LNCaP clone FGC (cell line): ENCODE results near the gene CMTR1.
A peak's percentile ranks its signal among the peaks of the same experiment; 100 is the strongest.

ENCODE experiments used
- DNase-seq: peaks from one replicate; pipeline ENCODE4 v3.0.0-alpha.2; 2011; ENCODE audit warnings: low read depth
- H3K4me3 ChIP-seq: 2 replicates; pipeline ENCODE4 v1.5.1; 2011; ENCODE audit warnings: mild to moderate bottlenecking, low read depth, low read length, control low read depth
- CTCF ChIP-seq: IDR thresholded peaks from 2 replicates; pipeline ENCODE4 v1.5.1; 2012; ENCODE audit warnings: mild to moderate bottlenecking; ENCODE audit not compliant: control insufficient read depth, insufficient read depth; ENCODE audit errors: extremely low read depth

Gene CMTR1

GRCh38 chr6:37417393-37417792 is 15.6 kb upstream of the CMTR1 start:
- TF ChIP-seq CTCF, result no peak
- no peak overlapping the region for H3K4me3 ChIP-seq
- DNase-seq, result no peak

GRCh38 chr6:37418722-37419121 is 14.3 kb upstream of the CMTR1 start:
- no peak for DNase-seq
- TF ChIP-seq CTCF, result no peak
- no peak overlapping the region for H3K4me3 ChIP-seq

- DNase-seq, result no peak
- H3K4me3 ChIP-seq, result no peak overlapping the region
- no peak for TF ChIP-seq CTCF
Measured at GRCh38 chr6:37426058-37426944, 6.7 kb upstream of the CMTR1 start.

GRCh38 chr6:37426945-37427510 is 6.0 kb upstream of the CMTR1 start:
- no peak for TF ChIP-seq CTCF
- no peak overlapping the region for H3K4me3 ChIP-seq
- DNase-seq, result no peak

- TF ChIP-seq CTCF, result no peak
- no peak for DNase-seq
- H3K4me3 ChIP-seq, result no peak overlapping the region
Measured at GRCh38 chr6:37429352-37429750, 3.7 kb upstream of the CMTR1 start.

- TF ChIP-seq CTCF, result no peak
- peak overlapping the region; percentile 93 for H3K4me3 ChIP-seq
- DNase-seq, result no peak
Measured at GRCh38 chr6:37432590-37432915, 468 bp upstream of the CMTR1 start.
